Bronchial epithelial cell (primary cell): Measurements from ENCODE around the gene KCNQ1OT1. TPM values are rescaled to one million over a fixed set of nuclear protein-coding genes. Genes with fewer than 3 reads are reported as not detected.

Experiments used
- DNase-seq: peaks from one replicate; pipeline ENCODE4 v3.0.0-alpha.2; 2010; ENCODE audit warnings: low read depth
- FAIRE-seq: peaks from 2 replicates; lab custom pipeline; 2011; peaks lifted over from hg19 to GRCh38; lab: Jason Lieb, UNC
- H3K27me3 ChIP-seq: 2 replicates; pipeline ENCODE4 v1.5.1; 2011; ENCODE audit warnings: low read length; ENCODE audit not compliant: control insufficient read depth, insufficient read depth
- H3K36me3 ChIP-seq: 2 replicates; pipeline ENCODE4 v1.5.1; 2011; ENCODE audit warnings: low read length; ENCODE audit not compliant: control insufficient read depth, insufficient read depth
- H3K4me3 ChIP-seq: 2 replicates; pipeline ENCODE4 v1.5.1; 2011; ENCODE audit warnings: mild to moderate bottlenecking, low read depth, low read length, control low read depth
- CTCF ChIP-seq: IDR thresholded peaks from 2 replicates; pipeline ENCODE4 v1.5.1; 2011; ENCODE audit warnings: mild to moderate bottlenecking, moderate library complexity, low read length, control low read depth, inconsistent platforms; ENCODE audit not compliant: insufficient read depth, severe bottlenecking
- total RNA-seq: library from RNA; depleted of rRNA; stranded (reverse); fragments of >200 nt; gene quantifications from 2 replicates; pipeline ENCODE4 v1.2.1, GENCODE V29; 2014

KCNQ1OT1 gene
- total RNA-seq, 1 donor from 2014 or later: 0.53 TPM

- no peak for FAIRE-seq
- DNase-seq: no peak
- no peak for TF ChIP-seq CTCF
- no peaks in the 10 kb centered on the region for H3K27me3 ChIP-seq
- H3K4me3 ChIP-seq: peak overlapping the region; percentile 72
- H3K36me3 ChIP-seq: no peaks in the 10 kb centered on the region
Measured at GRCh38 chr11:2700415-2701211, 819 bp upstream of the KCNQ1OT1 start.

- TF ChIP-seq CTCF: no peak
- Histone ChIP-seq H3K4me3 (peak overlapping the region; percentile 72), H3K36me3 (no peaks in the 10 kb centered on the region), H3K27me3 (no peaks in the 10 kb centered on the region)
- no peak for FAIRE-seq
- no peak for DNase-seq
Measured at GRCh38 chr11:2699185-2699530, 636 bp downstream of the KCNQ1OT1 start.

- FAIRE-seq (no peak), DNase-seq (no peak)
- Histone ChIP-seq H3K4me3 (peak overlapping the region; percentile 72), H3K27me3 (no peaks in the 10 kb centered on the region), H3K36me3 (no peaks in the 10 kb centered on the region)
- TF ChIP-seq CTCF: no peak
Measured at GRCh38 chr11:2698386-2699184, 1.2 kb downstream of the KCNQ1OT1 start.

GRCh38 chr11:2697866-2698265 lies 1.9 kb downstream of the KCNQ1OT1 start:
- peak overlapping the region; percentile 72 for H3K4me3 ChIP-seq
- TF ChIP-seq CTCF: no peak
- DNase-seq: peak; percentile 23
- no peak for FAIRE-seq
- H3K36me3 ChIP-seq: no peaks in the 10 kb centered on the region
- no peaks in the 10 kb centered on the region for H3K27me3 ChIP-seq

- no peak for DNase-seq
- no peak for TF ChIP-seq CTCF
- no peak for FAIRE-seq
Measured at GRCh38 chr11:2696455-2696854, 3.3 kb downstream of the KCNQ1OT1 start.

More at GRCh38 chr11:2696455-2696854, 3.3 kb downstream of the KCNQ1OT1 start:
- no peaks in the 10 kb centered on the region for H3K27me3 ChIP-seq
- no peaks in the 10 kb centered on the region for H3K36me3 ChIP-seq
- no peak overlapping the region for H3K4me3 ChIP-seq
